ENCODE results near the gene CNPY3. TPM values are rescaled to one million over a fixed set of nuclear protein-coding genes. Genes with fewer than 3 reads are reported as not detected.
"Not testable (repeated sequence)": the region's sequence is repeated elsewhere in the genome, so short reads cannot be mapped to it uniquely, and the experiment has no call there.

Gene CNPY3
- total RNA-seq, 1 donor from 2014 or later, result 50.3 TPM

DNA sequence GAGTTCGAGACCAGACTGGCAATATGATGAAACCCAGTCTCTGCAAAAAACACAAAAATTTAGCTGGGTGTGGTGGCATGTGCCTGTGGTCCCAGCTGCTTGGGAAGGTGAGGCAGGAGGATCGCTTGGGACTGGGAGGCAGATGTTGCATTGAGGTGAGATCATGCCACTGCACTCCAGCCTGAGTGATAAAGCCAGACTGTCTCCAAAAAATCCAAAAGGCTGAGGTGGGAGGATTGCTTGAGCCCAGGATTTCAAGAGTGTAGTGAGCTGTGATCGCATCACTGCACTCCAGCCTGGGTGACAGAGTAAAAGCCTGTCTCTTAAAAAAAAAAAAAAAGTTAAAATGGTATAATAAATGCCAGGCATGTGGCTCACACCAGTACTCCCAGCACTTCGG, 14.7 kb upstream of the CNPY3 start:
- ATAC-seq (no peak), DNase-seq (ENCODE audit: low spot score) (no peak)

- DNase-seq (ENCODE audit: low spot score), result no peak
These were observed 13.5 kb upstream of the CNPY3 start, which contains the start of gene PTCRA for GRCh38 chr6:42915732-42916131. Gene PTCRA, plus strand, starts transcription at chr6:42916053. Its CDS starts 17 bp downstream, at chr6:42916070.

GRCh38 chr6:42916288-42916687, 13.0 kb upstream of the CNPY3 start:
- DNase-seq (ENCODE audit: low spot score) (no peak), ATAC-seq (no peak)

More at GRCh38 chr6:42915732-42916131, 13.5 kb upstream of the CNPY3 start, which contains the start of gene PTCRA:
- ATAC-seq, result no peak

- ATAC-seq (no peak), DNase-seq (ENCODE audit: low spot score) (no peak)
These were observed 7.5 kb upstream of the CNPY3 start for GRCh38 chr6:42921801-42922200.

- ATAC-seq (no peak), DNase-seq (ENCODE audit: low spot score) (no peak)
These were observed 5.6 kb upstream of the CNPY3 start for GRCh38 chr6:42923666-42924065.

- DNase-seq (ENCODE audit: low spot score) (no peak), ATAC-seq (no peak)
These were observed 3.9 kb upstream of the CNPY3 start for GRCh38 chr6:42925248-42925857.

DNA sequence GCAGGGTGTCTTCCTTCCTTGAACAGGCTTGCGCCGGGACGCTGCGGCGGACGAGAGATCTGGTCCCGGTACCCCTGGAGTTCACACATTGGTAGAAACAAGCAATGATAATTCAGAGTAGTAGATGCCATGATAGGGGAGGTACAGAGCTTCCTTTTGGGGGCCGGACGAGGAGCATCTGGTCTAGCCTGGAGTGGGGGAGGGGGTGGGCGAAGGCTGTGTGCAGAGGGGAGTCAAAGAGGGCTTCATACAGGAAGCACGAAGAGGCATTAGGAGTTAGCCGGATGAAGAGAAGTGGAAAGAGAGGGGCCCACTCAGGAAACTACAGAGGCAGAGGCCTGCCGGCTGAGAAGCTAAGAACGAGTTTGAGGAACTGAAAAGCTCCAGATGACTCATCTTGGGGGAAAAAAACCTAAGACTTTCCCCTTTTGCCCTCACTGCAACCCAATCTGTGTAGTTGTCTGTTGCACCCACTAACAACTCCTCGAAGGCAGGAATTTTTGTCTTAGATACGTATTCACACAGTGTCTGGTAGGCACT, 611 bp downstream of the CNPY3 start:
- ATAC-seq, result peak; percentile 8

GRCh38 chr6:42932412-42932811, 3.1 kb downstream of the CNPY3 start:
- no peak for DNase-seq (ENCODE audit: low spot score)

More for the DNA sequence above, 611 bp downstream of the CNPY3 start:
- DNase-seq (ENCODE audit: low spot score), result no peak

DNA sequence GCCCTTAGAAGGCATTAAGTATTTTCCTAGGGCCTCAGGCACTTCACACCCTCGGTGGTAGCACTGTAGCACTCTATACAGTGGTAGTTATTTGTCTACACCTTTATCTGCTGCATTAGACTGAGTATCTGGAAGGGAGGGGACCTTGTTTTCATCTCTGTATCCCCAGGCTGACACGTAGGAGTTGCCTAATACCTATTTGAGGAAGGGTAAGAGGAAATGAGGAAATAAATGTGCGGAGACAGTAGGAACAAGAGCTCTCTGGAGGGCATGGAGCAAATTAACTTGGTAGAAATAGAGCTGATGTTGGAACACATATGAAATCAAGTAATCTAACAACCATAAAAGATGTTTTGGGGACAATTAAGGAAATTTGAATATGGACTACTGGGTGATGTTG, 3.9 kb downstream of the CNPY3 start:
- DNase-seq (ENCODE audit: low spot score), result no peak
- ATAC-seq, result no peak

More at GRCh38 chr6:42932412-42932811, 3.1 kb downstream of the CNPY3 start:
- ATAC-seq, result no peak

DNA sequence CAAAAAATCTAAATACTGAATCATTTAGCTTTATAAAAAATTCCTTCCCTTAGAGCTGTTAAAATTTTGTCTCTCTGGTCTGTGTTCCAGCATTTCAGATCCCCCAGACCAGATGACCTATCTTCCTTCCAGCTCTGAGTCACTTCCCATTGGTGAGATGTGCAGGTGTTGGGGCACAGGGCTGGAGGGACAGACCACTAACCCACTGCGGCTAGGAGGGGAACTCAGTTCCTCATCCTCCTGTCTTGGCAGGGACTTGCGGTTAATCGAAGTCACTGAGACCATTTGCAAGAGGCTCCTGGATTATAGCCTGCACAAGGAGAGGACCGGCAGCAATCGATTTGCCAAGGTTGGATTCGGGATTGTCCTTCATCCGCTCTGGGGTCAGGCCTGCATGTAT, 6.0 kb downstream of the CNPY3 start:
- DNase-seq (ENCODE audit: low spot score) (no peak), ATAC-seq (no peak)

- DNase-seq (ENCODE audit: low spot score) (no peak), ATAC-seq (peak; percentile 2)
These were observed 7.1 kb downstream of the CNPY3 start for GRCh38 chr6:42936398-42936797.

GRCh38 chr6:42937548-42938427, 8.5 kb downstream of the CNPY3 start:
- DNase-seq (ENCODE audit: low spot score) (peak; percentile 81), ATAC-seq (peak; percentile 58)

DNA sequence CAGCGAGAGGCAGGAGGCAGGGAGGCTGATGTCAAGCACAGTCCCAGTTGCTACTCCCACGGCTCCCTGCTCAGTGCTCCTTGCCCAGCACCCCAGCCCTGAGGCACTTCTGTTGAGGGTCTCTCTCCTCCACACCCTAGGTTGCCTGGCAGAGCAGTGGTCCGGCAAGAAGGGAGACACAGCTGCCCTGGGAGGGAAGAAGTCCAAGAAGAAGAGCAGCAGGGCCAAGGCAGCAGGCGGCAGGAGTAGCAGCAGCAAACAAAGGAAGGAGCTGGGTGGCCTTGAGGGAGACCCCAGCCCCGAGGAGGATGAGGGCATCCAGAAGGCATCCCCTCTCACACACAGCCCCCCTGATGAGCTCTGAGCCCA, 9.1 kb downstream of the CNPY3 start:
- no peak for DNase-seq (ENCODE audit: low spot score)
- ATAC-seq, result no peak

DNA sequence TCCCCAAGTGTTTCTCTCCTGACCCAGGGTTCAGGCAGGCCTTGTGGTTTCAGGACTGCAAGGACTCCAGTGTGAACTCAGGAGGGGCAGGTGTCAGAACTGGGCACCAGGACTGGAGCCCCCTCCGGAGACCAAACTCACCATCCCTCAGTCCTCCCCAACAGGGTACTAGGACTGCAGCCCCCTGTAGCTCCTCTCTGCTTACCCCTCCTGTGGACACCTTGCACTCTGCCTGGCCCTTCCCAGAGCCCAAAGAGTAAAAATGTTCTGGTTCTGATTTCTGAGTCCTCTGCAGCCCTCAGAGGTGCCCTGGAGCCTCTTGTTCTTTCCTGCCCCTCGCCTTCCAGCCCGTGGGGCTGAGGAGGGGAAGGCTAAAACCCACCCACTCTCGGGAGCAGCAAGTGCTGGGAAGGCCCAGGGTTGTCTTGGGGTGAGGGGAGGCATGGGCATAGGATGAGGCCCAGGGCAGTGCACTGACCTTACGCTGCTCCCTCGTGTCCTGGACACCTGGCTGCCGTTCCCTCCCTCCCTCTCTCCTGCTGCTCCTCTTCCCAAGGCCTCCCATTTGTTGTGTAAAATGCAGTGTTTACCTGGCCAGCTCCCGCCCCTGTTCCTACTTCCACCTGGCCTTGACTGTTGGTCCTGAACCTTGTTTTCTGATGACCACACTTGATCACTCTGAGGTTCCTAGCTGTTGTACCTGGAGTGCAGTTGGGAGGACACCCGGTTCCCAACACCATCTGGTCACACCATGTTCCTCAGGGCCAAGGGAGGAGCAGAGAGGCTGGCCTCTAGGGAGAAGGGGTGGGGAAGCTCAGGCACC, 9.9 kb downstream of the CNPY3 start:
- ATAC-seq, result peak; percentile 78
- peak; percentile 95 for DNase-seq (ENCODE audit: low spot score)

DNA sequence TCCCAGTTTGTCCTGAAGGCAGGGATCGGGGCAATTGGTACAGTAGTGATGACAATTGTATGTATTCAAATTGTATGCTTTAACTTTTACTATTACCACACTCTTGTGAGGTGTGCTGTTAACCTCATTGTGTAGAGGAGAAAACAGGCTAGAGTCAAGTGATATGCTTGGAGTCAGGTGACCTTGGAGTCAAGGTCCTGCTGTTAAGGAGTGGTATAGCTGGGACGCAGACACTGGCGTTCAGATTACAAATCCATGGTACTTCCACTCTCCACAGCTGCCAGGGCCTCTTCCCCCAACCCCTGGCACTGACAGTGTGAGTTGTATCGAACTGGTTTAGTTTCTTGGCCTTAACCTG, 10.5 kb downstream of the CNPY3 start:
- DNase-seq (ENCODE audit: low spot score) (no peak), ATAC-seq (peak; percentile 3)

- ATAC-seq, result no peak
- DNase-seq (ENCODE audit: low spot score), result no peak
These were observed 11.3 kb downstream of the CNPY3 start for GRCh38 chr6:42940493-42941045.

DNA sequence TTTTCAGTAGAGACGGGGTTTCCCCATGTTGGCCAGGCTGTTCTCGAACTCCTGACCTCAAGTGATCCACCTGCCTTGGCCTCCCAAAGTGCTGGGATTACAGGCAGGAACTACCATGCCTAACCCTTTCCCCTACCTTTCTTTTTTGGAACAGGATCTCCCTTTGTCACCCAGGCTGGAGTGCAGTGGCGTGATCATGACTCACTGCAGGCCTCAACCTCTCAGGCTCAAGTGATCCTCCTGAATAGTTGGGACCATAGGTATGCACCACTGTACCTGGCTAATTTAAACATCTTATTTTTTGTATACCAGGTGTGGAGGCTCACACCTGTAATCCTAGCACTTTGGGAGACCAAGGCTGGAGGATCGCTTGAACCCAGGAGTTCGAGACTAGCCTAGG, 12.1 kb downstream of the CNPY3 start:
- not testable (repeated sequence) for ATAC-seq; DNase-seq (ENCODE audit: low spot score)

- DNase-seq (ENCODE audit: low spot score), result peak; percentile 77
- ATAC-seq, result peak; percentile 42
These were observed 13.2 kb downstream of the CNPY3 start for GRCh38 chr6:42942444-42942843.

DNA sequence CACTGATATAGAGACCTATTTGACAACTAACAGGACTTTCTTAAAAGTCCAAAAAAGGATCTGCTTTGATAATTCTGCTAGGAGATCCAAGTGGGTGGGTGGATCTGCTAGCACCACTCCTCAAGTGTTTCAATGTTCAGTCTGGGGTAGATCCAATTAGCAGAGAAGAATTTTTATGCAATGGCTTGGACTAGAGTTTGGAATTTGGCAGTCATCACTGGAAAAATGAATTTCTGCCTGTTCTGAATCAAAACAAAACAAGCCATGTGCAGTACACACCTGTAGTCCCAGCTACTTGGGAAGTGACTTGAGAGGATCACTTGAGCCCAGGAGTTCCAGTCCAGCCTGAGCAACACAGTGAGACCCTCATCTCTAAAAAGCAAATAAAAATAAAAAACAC, 18.7 kb downstream of the CNPY3 start:
- ATAC-seq (peak; percentile 63), DNase-seq (ENCODE audit: low spot score) (no peak)

- ATAC-seq (no peak), DNase-seq (ENCODE audit: low spot score) (no peak)
These were observed 23.1 kb downstream of the CNPY3 start for GRCh38 chr6:42952389-42952788.

DNA sequence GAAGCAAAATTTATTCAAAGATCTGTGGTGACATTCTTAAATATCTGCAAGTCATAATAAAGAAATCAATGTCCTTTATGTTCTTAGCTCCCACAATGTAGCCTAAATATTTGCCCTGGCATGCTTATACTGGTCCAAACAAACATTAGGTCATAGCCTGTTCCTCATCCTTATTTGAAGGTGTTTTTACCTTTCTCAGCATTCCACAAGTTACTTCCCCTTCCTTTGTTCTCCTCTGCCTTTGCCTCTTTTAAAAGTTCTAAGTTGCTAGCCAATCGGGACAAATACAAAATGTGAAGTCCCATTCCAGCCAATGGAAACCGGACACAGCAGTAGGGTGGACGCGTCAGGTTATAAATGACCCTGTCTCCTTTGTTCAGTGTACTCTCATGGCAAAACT, 25.1 kb downstream of the CNPY3 start:
- not testable (repeated sequence) for DNase-seq (ENCODE audit: low spot score); ATAC-seq

All from left lobe of liver (tissue), 2 donors.